Activated naive CD4-positive, alpha-beta T cell treated with anti-CD3 and anti-CD28 coated beads for 36 hours (primary cell): ENCODE measurements around the gene HEBP1. TPM values are rescaled to one million over a fixed set of nuclear protein-coding genes. Genes with fewer than 3 reads are reported as not detected.

Experiments
- CTCF ChIA-PET: fragments of 350-600 bp; sonication (Branson Sonifier 250); formaldehyde crosslinking; loops from one replicate; lab custom pipeline; 2021; ENCODE audit warnings: antibody characterized with exemption; lab: Charles Lee
- DNase-seq: peaks from one replicate; pipeline ENCODE4 v3.0.0-alpha.2; 2020
- H3K27ac Mint-ChIP-seq: one replicate; pipeline ENCODE4 v1.8.0; 2021; ENCODE audit warnings: mild to moderate bottlenecking, mixed read lengths
- H3K27me3 Mint-ChIP-seq: one replicate; pipeline ENCODE4 v1.8.0; 2021; ENCODE audit warnings: low read depth, mixed read lengths
- H3K36me3 Mint-ChIP-seq: one replicate; pipeline ENCODE4 v1.8.0; 2021; ENCODE audit warnings: low read depth, mixed read lengths
- H3K4me1 Mint-ChIP-seq: one replicate; pipeline ENCODE4 v1.8.0; 2021; ENCODE audit warnings: low read depth, mixed read lengths
- H3K4me3 Mint-ChIP-seq: one replicate; pipeline ENCODE4 v1.8.0; 2021; ENCODE audit warnings: mild to moderate bottlenecking, moderate library complexity, mixed read lengths
- H3K9me3 Mint-ChIP-seq: one replicate; pipeline ENCODE4 v1.8.0; 2021; ENCODE audit warnings: mixed read lengths
- intact Hi-C: fragments of 100-400 bp; cut with micrococcal nuclease; formaldehyde crosslinking; loops from one replicate; pipeline ENCODE4 v1.15.1; 2023
- total RNA-seq, 2 experiments: library from RNA; stranded (reverse); gene quantifications; one replicate each; pipeline ENCODE4 v1.2.3, GENCODE V29; 2021

The HEBP1 gene
- total RNA-seq, 2 experiments from 2014 or later, result 28.7 to 32.3 TPM

GRCh38 chr12:12939888-12940287 lies 60.2 kb downstream of the HEBP1 start:
- CTCF ChIA-PET, result no interaction called here
- Mint-ChIP-seq H3K27me3 (no peaks in the 10 kb centered on the region), H3K4me3 (no peak overlapping the region), H3K4me1 (no peaks in the 10 kb centered on the region), H3K9me3 (no peaks in the 10 kb centered on the region), H3K27ac (no peak overlapping the region), H3K36me3 (no peaks in the 10 kb centered on the region)
- intact Hi-C loops, result no loop called here
- DNase-seq, result no peak

GRCh38 chr12:12938541-12938940 lies 61.5 kb downstream of the HEBP1 start:
- Mint-ChIP-seq H3K27me3 (no peaks in the 10 kb centered on the region), H3K9me3 (no peaks in the 10 kb centered on the region), H3K27ac (no peak overlapping the region), H3K36me3 (no peaks in the 10 kb centered on the region), H3K4me3 (no peak overlapping the region), H3K4me1 (no peaks in the 10 kb centered on the region)
- CTCF ChIA-PET, result interaction anchor here (0.7 kb wide), 1 partner anchor 250 kb away, joined by 3 read pairs; no protein-coding TSS in a partner anchor
- intact Hi-C loops, result no loop called here
- no peak for DNase-seq

DNA sequence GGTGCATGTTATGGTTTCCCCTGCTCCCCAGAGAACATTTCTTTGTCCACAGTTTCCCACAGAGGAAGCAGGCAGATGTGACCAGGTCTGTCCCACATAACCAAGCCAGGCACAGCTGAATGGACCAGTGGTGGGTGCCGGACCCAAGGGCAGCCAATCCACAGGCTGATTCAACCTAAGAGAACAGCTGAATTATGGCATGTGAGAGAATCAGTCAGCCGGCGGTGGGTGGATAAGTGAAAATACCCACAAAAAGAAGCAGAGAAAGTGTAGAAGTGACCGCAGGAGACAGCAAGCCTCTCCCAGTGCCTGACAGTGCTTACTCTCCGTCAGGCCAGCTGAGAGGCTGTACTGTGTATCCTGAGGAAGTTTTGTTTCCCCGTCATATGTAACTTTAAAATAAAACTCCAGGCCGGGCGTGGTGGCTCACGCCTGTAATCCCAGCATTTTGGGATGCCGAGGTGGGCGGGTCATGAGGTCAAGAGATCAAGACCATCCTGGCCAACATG lies 63.0 kb downstream of the HEBP1 start:
- intact Hi-C loops, result no loop called here
- Mint-ChIP-seq H3K27me3 (no peaks in the 10 kb centered on the region), H3K4me1 (no peaks in the 10 kb centered on the region), H3K9me3 (no peaks in the 10 kb centered on the region), H3K27ac (no peak overlapping the region), H3K4me3 (no peak overlapping the region), H3K36me3 (no peaks in the 10 kb centered on the region)
- CTCF ChIA-PET, result no interaction called here
- no peak for DNase-seq

DNA sequence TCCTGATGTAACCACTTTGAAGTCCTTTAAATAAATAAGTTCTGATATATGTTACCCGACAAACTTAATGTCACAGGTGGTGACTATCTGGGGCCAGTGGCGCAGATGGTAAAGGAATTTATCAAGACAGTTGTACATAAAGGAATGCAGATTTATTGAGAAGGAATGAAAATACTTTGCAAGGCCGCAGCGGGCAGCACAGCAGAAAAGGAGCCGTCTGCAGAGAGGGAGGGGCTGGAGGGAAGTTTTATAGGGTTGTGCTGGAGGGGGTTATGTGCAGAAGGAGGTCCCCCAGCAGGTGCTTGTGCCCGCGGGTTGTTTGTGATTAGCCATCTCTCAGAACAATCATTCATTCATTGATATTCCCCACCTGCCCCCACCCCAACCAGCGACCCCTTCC lies 65.5 kb downstream of the HEBP1 start:
- Mint-ChIP-seq H3K9me3 (no peaks in the 10 kb centered on the region), H3K36me3 (no peaks in the 10 kb centered on the region), H3K27me3 (no peaks in the 10 kb centered on the region), H3K4me3 (no peak overlapping the region), H3K4me1 (no peaks in the 10 kb centered on the region), H3K27ac (no peak overlapping the region)
- intact Hi-C loops, result no loop called here
- DNase-seq, result no peak
- CTCF ChIA-PET, result no interaction called here

DNA sequence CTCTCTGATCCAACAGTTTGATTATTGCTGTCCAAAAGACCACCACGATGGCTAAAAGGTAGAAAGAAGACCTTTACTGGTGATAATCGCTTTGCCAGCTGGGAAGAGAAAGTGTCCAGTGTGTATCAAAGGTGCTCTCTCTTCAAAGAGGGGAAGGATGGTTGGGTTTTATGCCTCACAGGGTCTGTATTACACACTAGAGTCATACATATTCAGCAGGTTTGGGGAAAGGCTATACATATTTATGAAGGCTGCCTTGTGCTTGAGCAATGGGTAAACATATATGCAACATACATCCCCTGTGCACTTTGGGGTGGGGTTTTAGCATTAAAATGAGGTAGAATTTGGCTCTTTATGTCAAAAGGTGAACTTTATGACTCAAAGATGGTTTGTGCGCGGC lies 66.3 kb downstream of the HEBP1 start:
- Mint-ChIP-seq H3K27ac (no peak overlapping the region), H3K9me3 (no peaks in the 10 kb centered on the region), H3K36me3 (no peaks in the 10 kb centered on the region), H3K27me3 (no peaks in the 10 kb centered on the region), H3K4me1 (no peaks in the 10 kb centered on the region), H3K4me3 (no peak overlapping the region)
- intact Hi-C loops, result no loop called here
- CTCF ChIA-PET, result no interaction called here
- no peak for DNase-seq

GRCh38 chr12:12930633-12931219 lies 69.3 kb downstream of the HEBP1 start:
- intact Hi-C loops, result no loop called here
- no peaks in the 10 kb centered on the region for H3K36me3 Mint-ChIP-seq
- H3K4me3 Mint-ChIP-seq, result no peak overlapping the region
- no peaks in the 10 kb centered on the region for H3K9me3 Mint-ChIP-seq
- CTCF ChIA-PET, result interaction anchor here (1.4 kb wide), 1 partner anchor 15 kb away, joined by 3 read pairs; no protein-coding TSS in a partner anchor
- DNase-seq, result no peak
- H3K27ac Mint-ChIP-seq, result no peak overlapping the region
- no peaks in the 10 kb centered on the region for H3K27me3 Mint-ChIP-seq
- H3K4me1 Mint-ChIP-seq, result no peaks in the 10 kb centered on the region

DNA sequence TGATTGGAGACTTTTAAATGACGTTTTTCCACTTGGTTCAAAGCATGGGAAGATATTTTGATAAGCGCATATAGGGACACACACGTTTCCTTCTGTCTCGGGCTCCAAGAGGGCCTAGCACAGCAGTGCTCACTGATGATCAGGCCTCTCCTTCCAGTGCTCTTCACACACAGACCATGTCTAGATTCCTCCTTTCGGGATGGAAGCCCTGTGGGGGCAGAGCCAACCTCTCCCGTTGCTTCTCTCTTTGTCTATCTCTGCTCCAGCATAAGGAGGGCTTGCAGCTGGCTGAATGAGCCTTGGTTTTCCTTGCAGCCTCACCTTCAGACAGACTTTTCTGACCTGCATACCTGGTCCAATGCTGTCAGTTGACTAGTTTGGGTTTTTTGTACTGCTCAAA lies 70.4 kb downstream of the HEBP1 start:
- intact Hi-C loops, result no loop called here
- CTCF ChIA-PET, result no interaction called here
- Mint-ChIP-seq H3K4me1 (no peaks in the 10 kb centered on the region), H3K27ac (no peak overlapping the region), H3K27me3 (no peaks in the 10 kb centered on the region), H3K4me3 (no peak overlapping the region), H3K9me3 (no peaks in the 10 kb centered on the region), H3K36me3 (no peaks in the 10 kb centered on the region)
- no peak for DNase-seq

- H3K27ac Mint-ChIP-seq, result no peak overlapping the region
- intact Hi-C loops, result no loop called here
- H3K4me3 Mint-ChIP-seq, result peak overlapping the region; percentile 38
- no peaks in the 10 kb centered on the region for H3K27me3 Mint-ChIP-seq
- peak; percentile 57 for DNase-seq
- no peaks in the 10 kb centered on the region for H3K4me1 Mint-ChIP-seq
- no peaks in the 10 kb centered on the region for H3K9me3 Mint-ChIP-seq
- CTCF ChIA-PET, result interaction anchor here (0.7 kb wide), 1 partner anchor 44 kb away, joined by 3 read pairs; no protein-coding TSS in a partner anchor
- no peaks in the 10 kb centered on the region for H3K36me3 Mint-ChIP-seq
Measured at GRCh38 chr12:12927211-12928079, 72.6 kb downstream of the HEBP1 start.

- intact Hi-C loops, result no loop called here
- H3K27ac Mint-ChIP-seq, result no peak overlapping the region
- no peak for DNase-seq
- H3K9me3 Mint-ChIP-seq, result no peaks in the 10 kb centered on the region
- H3K36me3 Mint-ChIP-seq, result no peaks in the 10 kb centered on the region
- CTCF ChIA-PET, result interaction anchor here (0.7 kb wide), 1 partner anchor 43 kb away, joined by 3 read pairs; no protein-coding TSS in a partner anchor
- no peak overlapping the region for H3K4me3 Mint-ChIP-seq
- no peaks in the 10 kb centered on the region for H3K27me3 Mint-ChIP-seq
- H3K4me1 Mint-ChIP-seq, result no peaks in the 10 kb centered on the region
Measured at GRCh38 chr12:12926571-12927071, 73.4 kb downstream of the HEBP1 start.

GRCh38 chr12:12925388-12925787 lies 74.7 kb downstream of the HEBP1 start:
- Mint-ChIP-seq H3K4me3 (no peak overlapping the region), H3K4me1 (no peaks in the 10 kb centered on the region), H3K27me3 (no peaks in the 10 kb centered on the region), H3K27ac (no peak overlapping the region), H3K36me3 (no peaks in the 10 kb centered on the region), H3K9me3 (no peaks in the 10 kb centered on the region)
- CTCF ChIA-PET, result interaction anchor here (0.7 kb wide), 1 partner anchor 9 kb away, joined by 3 read pairs; no protein-coding TSS in a partner anchor
- intact Hi-C loops, result no loop called here
- no peak for DNase-seq
